Measurements from ENCODE around the gene CREB5. TPM values are rescaled to one million over a fixed set of nuclear protein-coding genes. Genes with fewer than 3 reads are reported as not detected.

CREB5 gene
- total RNA-seq, 2 experiments from 2014 or later = 0.19 to 0.22 TPM

- POLR2A ChIA-PET = no interaction called here
- DNase-seq (no peak), ATAC-seq (ENCODE audit: poor library complexity) (no peak)
- intact Hi-C loops (cut with DNase I, micrococcal nuclease) = no loop called here
- Mint-ChIP-seq H3K36me3 (ENCODE audit: low read depth) (no peaks in the 10 kb centered on the region), H3K4me3 (no peak overlapping the region), H3K27me3 (no peaks in the 10 kb centered on the region), H3K9me3 (no peaks in the 10 kb centered on the region), H3K4me1 (ENCODE audit: low read depth) (no peaks in the 10 kb centered on the region), H3K27ac (no peak overlapping the region)
- Histone ChIP-seq H3K4me3 (ENCODE audit: low read length) (no peak overlapping the region), H3K27ac (ENCODE audit: low read depth in 1 of 2, low read length in 2 of 2) (no peak overlapping the region), H3K36me3 (ENCODE audit: insufficient read depth, low read length) (no peaks in the 10 kb centered on the region), H3K4me1 (ENCODE audit: insufficient read depth, low read length) (no peaks in the 10 kb centered on the region), H3K9me3 (ENCODE audit: control insufficient read depth in 1 of 2, insufficient read depth in 1 of 2, low read length in 2 of 2) (no peaks in the 10 kb centered on the region), H3K27me3 (ENCODE audit: control insufficient read depth in 1 of 2, insufficient read depth in 2 of 2, low read length in 2 of 2) (no peaks in the 10 kb centered on the region)
- no peak for TF ChIP-seq CTCF (IDR thresholded peaks at IDR 0.05)
- CTCF ChIA-PET = no interaction called here
Observed at GRCh38 chr7:28813243-28813962, 401.1 kb downstream of the CREB5 start.

DNA sequence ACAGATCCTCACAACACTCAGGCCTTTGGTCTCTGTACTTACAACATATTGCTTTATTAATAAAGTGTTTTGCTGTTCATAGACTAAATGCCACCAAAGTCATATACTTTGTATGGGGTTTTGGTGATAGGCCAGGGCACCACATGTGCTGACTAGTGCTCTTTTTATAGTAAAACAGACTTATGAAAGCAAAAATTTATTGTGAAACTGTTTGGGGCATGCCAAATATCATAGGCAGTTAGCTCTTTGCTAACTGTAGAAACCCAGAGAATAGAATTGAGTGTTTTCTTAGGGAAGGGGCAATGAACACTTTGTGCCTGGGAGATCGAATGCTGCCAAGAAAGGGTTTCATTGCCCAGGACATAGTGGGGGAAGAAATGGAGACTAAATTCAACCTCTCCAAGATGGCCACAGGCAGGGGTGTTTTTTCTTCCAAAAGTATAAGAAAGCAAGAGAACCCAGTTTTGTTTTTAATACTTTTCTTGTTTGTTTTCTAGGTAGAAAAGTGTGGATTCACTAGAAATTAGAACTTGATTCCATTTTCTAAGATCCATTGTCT is 403.1 kb downstream of the CREB5 start:
- DNase-seq (no peak), ATAC-seq (ENCODE audit: poor library complexity) (no peak)
- Histone ChIP-seq H3K9me3 (ENCODE audit: control insufficient read depth in 1 of 2, insufficient read depth in 1 of 2, low read length in 2 of 2) (no peaks in the 10 kb centered on the region), H3K36me3 (ENCODE audit: insufficient read depth, low read length) (no peaks in the 10 kb centered on the region), H3K4me3 (ENCODE audit: low read length) (no peak overlapping the region), H3K27ac (ENCODE audit: low read depth in 1 of 2, low read length in 2 of 2) (no peak overlapping the region), H3K27me3 (ENCODE audit: control insufficient read depth in 1 of 2, insufficient read depth in 2 of 2, low read length in 2 of 2) (no peaks in the 10 kb centered on the region), H3K4me1 (ENCODE audit: insufficient read depth, low read length) (no peaks in the 10 kb centered on the region)
- Mint-ChIP-seq H3K27me3 (no peaks in the 10 kb centered on the region), H3K9me3 (no peaks in the 10 kb centered on the region), H3K4me3 (no peak overlapping the region), H3K27ac (no peak overlapping the region), H3K36me3 (ENCODE audit: low read depth) (no peaks in the 10 kb centered on the region), H3K4me1 (ENCODE audit: low read depth) (no peaks in the 10 kb centered on the region)
- no peak for TF ChIP-seq CTCF (IDR thresholded peaks at IDR 0.05)
- CTCF ChIA-PET = no interaction called here
- intact Hi-C loops (cut with DNase I, micrococcal nuclease) = no loop called here
- POLR2A ChIA-PET = no interaction called here

DNA sequence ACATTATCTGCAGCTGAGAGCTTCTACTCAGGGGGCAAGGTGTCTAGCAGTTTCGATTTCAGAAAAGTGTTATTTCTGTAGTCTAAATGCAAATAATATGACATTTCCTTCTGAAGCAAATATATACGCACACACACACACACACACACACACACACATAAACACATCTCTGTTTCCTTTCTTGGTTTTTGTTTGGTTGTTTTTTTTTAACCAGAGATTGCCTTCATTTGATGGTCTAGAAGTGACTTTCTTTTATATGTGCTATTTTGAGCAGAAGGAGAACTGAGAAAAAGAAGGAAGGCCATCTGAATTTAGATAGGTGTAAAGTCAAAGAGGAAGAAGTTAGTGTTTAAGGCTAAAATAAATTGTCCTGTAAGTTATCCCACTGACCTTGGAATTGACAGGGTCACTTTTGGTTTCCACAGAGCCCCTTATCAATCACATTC is 403.6 kb downstream of the CREB5 start:
- CTCF ChIA-PET = no interaction called here
- no peak for TF ChIP-seq CTCF (IDR thresholded peaks at IDR 0.05)
- Histone ChIP-seq H3K9me3 (ENCODE audit: control insufficient read depth in 1 of 2, insufficient read depth in 1 of 2, low read length in 2 of 2) (no peaks in the 10 kb centered on the region), H3K36me3 (ENCODE audit: insufficient read depth, low read length) (no peaks in the 10 kb centered on the region), H3K27ac (ENCODE audit: low read depth in 1 of 2, low read length in 2 of 2) (no peak overlapping the region), H3K27me3 (ENCODE audit: control insufficient read depth in 1 of 2, insufficient read depth in 2 of 2, low read length in 2 of 2) (no peaks in the 10 kb centered on the region), H3K4me1 (ENCODE audit: insufficient read depth, low read length) (no peaks in the 10 kb centered on the region), H3K4me3 (ENCODE audit: low read length) (no peak overlapping the region)
- Mint-ChIP-seq H3K4me1 (ENCODE audit: low read depth) (no peaks in the 10 kb centered on the region), H3K36me3 (ENCODE audit: low read depth) (no peaks in the 10 kb centered on the region), H3K4me3 (no peak overlapping the region), H3K9me3 (no peaks in the 10 kb centered on the region), H3K27ac (no peak overlapping the region), H3K27me3 (no peaks in the 10 kb centered on the region)
- ATAC-seq (ENCODE audit: poor library complexity) (no peak), DNase-seq (no peak)
- POLR2A ChIA-PET = no interaction called here
- intact Hi-C loops (cut with DNase I, micrococcal nuclease) = no loop called here
